A673 (cell line): ENCODE measurements around the gene RBMS1.

Experiments used
- EZH2 ChIP-seq: fragments of 200-600 bp; sonication (generic); IDR thresholded peaks from 2 replicates; pipeline ENCODE4 v1.6.1; 2017; ENCODE audit warnings: borderline replicate concordance, low read depth, mild to moderate bottlenecking, mixed read lengths, antibody characterized with exemption, low read length; ENCODE audit not compliant: poor library complexity, severe bottlenecking
- TF ChIP-seq, protein P1 (sequence below): fragments of 300-800, 200-600 bp; sonication (generic); conservative IDR thresholded peaks from 2 replicates; pipeline ENCODE4 v1.5.1; 2017; ENCODE audit warnings: low read depth, mild to moderate bottlenecking, antibody characterized with exemption, low read length, moderate library complexity, mixed read lengths

DNA sequence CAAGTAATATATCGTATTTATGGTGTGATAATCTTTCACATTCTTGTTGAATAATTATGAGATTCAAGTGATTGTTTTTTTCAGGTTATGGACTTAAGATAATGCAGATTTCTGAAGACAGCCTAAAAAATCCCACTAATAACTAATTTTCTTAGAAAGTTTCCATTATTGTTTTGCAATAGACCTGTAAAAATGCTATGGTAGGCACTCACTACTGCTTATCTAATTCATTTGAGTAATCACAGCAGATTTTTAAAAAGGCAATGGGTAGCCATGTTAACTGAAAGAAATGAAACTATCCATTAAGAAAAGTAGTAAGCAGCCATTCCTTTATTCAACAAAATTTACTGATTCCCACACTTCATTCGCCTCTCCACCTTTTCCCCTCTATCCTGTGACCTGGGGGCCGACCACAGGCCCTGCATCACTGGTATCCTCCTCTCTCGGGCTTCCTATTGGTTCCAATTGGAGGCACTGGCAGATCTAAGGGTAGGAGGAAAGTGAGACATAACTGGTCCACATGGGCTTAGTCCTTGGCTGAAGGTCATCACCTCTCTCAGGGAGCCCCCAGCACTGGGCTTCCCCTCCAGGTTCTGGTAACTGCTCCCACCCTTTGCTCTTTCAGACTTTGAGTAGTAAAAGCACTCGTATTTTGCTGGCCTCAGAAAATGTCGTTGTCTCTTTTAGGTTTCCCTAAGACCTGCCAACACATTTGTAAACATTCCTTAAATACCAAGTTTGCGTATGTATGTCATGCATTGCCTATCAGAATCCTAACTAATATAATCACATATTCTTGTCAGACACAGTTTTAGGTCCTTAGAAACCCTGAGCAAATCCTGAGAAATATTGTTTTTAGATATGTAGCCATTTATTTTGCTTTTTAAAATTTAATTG, 18.5 kb downstream of the RBMS1 start:
- no peak for TF ChIP-seq EZH2
- TF ChIP-seq, protein P1, sequence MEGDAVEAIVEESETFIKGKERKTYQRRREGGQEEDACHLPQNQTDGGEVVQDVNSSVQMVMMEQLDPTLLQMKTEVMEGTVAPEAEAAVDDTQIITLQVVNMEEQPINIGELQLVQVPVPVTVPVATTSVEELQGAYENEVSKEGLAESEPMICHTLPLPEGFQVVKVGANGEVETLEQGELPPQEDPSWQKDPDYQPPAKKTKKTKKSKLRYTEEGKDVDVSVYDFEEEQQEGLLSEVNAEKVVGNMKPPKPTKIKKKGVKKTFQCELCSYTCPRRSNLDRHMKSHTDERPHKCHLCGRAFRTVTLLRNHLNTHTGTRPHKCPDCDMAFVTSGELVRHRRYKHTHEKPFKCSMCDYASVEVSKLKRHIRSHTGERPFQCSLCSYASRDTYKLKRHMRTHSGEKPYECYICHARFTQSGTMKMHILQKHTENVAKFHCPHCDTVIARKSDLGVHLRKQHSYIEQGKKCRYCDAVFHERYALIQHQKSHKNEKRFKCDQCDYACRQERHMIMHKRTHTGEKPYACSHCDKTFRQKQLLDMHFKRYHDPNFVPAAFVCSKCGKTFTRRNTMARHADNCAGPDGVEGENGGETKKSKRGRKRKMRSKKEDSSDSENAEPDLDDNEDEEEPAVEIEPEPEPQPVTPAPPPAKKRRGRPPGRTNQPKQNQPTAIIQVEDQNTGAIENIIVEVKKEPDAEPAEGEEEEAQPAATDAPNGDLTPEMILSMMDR, result no peak
